HG02798 (cell line): Measurements from ENCODE around the gene RAP1GAP2.

Experiments used
- ATAC-seq: cut with Tn5 transposase; IDR thresholded peaks from one replicate; pipeline ENCODE4 v1.9.1; 2021; ENCODE audit warnings: mild to moderate bottlenecking; ENCODE audit not compliant: unreplicated experiment, poor library complexity

The RAP1GAP2 gene

DNA sequence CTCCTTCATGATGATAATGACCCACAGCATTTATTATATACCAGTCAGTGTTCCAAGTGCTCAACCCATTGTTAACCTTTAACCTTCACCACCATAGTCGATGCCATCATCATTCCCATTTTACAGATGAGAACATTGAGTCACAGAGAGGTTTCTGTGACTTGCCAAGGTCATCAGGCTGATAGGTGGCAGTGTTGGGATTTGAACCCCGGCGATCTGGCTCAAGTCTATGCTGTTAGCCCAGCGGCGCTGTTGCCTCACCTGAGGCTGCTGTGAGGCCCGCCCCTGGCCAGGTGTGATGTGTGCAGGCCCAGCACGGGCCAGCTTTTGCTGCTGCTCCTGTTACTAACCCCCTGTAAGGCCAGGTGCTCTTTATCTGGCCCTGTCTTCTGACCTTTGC lies 166.0 kb downstream of the RAP1GAP2 start:
- no peak for ATAC-seq

DNA sequence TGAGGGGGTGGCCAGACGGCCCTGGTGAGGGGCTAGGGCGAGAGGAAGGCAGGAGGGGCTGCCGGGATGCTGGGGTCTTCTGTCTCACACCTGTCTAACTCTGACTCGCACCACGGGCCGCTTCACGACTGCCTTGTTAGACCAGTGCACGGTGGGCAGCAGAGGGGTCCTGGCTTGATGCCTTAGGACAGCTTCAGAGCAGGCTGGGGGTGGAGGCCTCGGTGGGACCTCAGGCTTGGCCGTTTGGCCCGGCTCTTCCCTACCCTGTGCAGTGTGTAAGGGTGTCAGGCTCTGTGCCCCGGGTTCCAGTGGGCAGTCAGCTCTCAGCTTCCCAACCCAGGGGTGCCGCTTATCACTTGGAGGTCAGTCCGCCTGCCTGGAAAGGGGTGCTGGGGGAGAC lies 166.5 kb downstream of the RAP1GAP2 start:
- no peak for ATAC-seq

DNA sequence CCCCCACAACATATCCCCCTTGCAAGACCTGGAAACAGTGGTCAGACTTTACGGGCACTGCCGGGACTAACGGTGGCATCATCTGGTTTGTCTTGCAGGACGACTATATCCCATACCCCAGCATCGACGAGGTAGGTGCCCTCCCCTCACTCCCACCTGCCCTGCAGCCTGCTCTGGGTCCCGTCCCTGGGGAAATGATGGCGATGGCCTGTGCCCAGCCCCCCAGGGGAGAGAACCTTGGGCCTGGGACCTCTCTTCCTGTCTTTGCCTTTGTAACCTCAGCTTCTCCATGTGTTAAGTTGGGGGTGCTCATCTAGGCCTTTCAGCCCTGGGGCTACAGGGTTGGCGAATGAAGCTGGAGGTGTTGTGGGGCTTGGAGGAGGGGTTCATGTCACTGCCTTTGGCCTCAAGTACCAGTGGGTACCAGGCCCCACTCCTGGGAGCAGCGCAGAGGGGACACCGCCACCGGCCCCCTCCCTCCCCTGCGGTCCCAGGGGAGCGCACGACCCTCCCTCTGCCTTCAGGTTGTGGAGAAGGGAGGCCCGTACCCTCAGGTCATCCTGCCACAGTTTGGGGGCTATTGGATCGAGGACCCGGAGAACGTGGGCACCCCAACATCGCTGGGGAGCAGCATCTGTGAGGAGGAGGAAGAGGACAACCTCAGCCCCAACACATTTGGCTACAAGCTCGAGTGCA lies 167.2 kb downstream of the RAP1GAP2 start:
- ATAC-seq = no peak

DNA sequence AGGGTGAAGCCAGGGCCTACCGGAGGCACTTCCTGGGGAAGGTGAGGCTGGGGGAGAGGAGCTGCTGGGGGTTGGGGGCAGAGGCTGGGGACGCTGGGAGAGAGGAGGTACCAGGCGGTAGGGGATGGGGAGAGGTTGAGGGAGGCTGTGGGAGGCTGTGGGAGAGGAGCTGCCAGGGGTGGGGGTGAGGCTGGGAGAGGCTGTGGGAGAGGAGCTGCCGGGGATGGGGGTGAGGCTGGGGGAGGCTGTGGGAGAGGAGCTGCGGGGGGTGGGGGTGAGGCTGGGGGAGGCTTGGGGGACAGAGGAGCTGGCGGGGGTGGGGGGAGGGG lies 167.8 kb downstream of the RAP1GAP2 start:
- no peak for ATAC-seq

DNA sequence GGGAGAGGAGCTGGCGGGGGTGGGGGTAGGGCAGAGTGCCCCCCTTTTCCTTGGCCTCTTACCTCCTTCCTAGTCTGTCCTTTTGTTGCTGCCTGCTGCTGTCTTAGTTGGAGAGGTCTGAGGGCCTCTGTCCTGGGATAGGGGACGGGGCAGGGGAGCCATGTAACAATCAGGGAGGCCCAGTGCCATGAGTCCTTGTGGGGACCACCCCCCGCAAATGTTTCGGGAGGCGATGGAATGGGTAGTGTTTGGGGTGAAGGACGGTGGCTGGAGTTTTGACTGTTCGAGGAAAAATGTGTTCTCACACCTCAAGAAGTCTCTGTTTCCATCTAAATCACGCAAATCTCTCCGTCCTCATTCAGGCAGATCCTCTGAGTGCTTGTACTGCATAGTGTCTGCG lies 168.1 kb downstream of the RAP1GAP2 start:
- no peak for ATAC-seq

DNA sequence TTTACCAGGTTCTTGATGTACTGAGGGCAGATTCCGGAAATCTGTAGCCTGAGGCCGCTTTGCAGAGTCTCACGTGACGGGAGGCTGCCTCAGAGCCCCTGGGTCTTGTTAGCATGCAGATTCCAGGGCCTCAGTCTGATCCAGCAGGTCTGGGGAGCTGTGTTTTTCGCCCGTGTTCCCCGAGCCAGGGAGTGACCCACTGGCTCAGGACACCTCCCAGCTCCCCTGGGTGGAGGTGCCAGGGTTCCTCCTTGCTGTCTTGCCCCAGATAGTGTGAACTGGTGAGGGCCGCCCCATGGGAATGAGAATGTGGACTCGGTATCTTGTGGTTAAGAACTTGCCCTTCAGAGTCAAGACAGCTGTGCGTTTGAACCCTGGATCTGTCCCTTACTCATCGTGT lies 168.6 kb downstream of the RAP1GAP2 start:
- ATAC-seq = no peak

DNA sequence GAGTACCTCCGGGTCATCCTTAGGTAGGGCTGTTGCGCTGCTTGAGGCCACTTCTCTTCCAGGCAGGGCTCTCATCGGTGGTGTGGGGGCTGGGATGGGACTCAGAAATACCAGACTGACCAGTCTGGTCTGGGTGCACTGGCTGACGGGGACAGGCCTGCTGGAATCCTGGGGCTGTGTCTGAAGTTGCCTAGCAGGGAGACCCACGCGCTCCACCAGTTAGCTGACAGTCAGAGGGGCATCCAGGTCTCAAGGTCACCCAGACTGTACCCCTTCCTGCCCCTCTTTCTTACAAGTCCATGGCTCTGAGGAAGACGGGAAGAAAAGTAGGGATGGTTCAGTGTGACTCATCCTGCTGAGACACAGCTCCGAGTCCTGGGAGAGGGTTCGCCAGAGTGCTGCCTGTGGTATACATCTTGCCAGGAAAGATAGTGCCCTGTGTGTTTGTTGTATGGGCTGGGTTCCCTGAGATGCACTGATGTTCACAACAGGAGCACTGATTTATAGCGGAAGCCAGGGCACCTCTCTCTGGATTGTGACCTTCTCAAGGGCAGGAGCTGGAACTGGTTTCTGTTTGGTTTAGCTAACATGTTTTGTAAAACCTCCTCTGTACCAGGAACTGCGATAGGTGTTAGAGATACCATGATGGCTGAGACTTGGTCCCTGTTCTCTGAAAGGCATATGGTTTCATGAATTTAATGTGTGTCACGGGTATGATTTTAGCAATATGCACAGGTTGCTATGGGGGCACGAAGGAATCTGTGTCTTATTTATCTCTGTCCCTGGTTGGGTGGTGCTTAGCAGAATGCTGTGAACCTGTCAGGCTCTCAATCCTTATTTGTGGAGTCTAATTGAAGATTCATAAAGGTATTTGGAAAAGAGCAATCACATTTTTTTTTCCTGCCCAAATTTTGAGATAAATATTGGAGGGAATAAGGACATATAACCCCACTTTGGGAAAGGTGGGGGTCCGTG lies 169.7 kb downstream of the RAP1GAP2 start:
- ATAC-seq = no peak

DNA sequence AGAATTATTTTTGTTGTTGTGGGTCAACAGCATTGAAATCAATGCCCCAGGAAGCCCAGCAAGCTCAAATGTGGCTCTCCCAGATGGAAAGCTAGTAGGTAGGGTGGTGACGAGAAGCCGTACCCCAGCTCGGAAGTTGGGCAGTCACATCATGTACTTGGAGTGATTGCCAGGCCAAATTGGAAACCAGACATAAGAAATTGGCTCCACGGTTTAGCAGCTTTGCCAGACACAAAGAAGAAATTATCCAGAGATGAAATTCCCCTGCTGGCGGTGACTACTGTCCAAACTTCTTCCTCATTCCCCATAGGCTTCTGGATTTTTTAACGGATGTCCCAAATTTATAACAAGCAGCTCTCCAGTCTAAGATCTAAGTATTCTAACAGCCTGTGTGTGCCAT lies 171.3 kb downstream of the RAP1GAP2 start:
- no peak for ATAC-seq

DNA sequence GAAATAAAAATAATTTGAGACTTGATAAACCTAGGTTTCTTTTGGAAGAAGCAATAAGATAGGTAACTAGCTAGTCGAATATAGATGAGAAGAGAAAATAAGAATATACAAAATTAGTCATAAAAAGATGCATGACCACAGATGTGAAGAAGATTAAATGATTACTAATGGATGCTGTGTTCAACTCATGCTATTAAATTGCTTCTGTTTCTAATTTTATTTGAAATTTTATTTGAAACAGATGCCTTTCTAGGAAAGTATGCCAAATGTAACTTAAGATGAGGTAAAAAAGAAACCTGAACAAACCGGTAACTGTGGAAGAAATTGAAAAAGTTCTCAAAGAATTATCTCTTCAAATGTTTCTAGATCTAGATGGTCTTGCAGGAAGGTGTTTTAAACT lies 175.6 kb downstream of the RAP1GAP2 start:
- no peak for ATAC-seq

DNA sequence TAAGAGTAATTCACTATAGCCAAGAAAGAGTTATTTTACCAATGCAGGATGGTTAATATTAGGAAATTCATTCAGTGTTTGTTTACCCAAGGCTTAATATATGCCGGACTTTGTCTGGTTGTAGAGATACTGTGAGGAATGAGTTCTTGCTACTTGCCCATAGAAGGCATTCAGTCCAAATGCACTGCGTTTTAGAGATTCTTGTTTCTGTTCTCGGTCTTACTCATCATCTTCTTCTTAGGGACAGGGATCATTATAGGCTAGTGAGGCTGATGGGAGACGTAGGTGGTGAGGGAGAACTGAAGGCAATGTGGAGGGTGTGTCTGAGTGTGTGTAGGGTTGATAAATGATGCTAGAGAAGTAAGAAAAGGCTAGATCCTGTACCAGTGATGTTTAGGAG lies 176.5 kb downstream of the RAP1GAP2 start:
- no peak for ATAC-seq

DNA sequence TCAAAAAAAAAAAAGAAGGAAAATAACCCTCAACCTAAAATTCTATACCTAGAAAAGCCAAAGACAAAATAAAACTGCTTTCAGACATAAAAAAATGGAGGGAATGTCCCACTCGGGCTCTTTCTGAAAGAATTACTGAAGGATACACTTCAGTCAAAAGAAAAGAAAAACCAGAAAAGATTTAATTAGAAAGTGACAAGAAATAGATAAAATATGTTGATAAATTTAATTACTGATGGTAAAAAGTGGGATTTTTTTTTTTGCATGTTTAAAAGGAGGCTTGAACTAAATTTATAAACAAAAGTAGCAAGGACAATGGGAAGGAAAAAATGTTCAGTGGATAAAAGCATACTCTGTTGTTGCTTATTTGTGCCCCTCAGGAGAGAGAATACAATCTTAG lies 178.1 kb downstream of the RAP1GAP2 start:
- ATAC-seq = no peak

DNA sequence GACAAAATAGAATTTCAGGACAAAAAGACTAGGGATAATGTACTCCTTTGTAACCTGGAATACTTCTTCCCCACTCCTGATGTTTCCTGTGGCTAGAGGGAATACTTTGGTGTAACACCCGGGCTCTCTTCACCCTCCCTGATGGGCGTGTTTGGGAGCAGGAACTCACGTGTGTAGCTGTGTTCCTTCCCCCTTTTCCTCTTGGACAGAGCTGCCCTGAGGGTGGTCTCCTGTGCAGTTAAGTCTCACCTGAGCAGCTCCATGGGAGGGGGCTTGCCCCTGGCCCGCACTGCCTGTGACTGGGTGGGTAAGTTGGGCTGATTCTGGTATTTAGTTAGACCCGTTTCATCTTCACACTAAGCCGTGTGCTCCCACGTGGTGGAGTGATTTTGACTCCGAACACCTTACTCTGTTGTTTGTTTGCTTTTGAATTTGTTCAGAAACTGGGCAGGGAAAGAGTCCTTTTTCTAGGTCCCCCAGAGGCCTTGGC lies 179.3 kb downstream of the RAP1GAP2 start:
- no peak for ATAC-seq

DNA sequence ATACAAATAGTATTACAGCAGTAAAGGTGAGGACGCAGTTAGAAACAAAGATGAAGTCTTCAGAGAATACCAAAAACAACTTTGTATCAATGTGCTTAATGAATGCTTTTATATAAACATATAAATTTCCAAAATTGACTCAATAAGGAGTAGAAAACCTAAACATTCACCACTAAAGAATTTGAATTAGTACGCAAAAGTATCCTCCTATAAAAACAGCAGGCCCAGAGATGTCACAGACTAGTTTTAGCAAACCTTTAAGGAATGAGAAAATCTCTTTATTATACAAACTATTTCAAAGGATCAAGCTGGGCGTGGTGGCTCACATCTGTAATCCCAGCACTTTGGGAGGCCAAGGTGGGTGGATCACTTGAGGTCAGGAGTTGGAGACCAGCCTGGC lies 180.9 kb downstream of the RAP1GAP2 start:
- ATAC-seq = no peak

DNA sequence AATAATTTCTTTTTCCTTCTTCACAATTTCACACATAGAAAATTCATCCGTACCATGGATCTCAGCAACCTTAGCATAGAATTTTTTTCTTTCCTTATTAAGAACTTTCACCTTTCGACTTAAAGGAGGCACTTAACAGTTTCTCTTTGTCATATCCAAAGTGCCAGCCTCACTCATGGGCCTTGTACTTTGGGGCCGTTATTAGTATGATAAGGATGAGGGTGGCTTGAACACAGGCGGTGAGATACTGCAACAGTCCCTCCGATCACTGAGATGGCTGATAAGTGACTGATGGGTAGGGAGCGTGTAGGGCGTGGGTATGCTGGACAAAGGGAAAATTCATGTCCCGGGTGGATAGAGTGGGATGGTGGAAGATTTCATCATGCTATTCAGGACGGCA lies 181.9 kb downstream of the RAP1GAP2 start:
- no peak for ATAC-seq

DNA sequence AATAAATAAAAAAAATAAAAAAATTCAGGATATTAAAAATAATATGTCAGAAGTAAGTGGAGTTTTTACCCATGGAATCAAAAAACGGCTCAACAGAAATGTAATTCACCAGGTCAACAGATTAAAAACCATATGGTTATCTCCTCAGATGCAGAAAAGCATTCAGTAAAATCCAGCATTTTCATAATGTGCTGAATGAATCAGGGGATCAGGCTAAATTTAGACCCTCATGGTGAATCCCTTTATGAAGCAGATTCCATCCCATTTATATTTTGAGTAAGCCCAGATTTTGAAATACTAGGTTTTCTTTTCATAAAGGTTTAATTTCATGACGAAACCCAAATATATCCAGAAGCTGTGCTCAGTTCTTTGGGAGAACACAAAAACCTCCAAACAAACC lies 182.8 kb downstream of the RAP1GAP2 start:
- no peak for ATAC-seq

DNA sequence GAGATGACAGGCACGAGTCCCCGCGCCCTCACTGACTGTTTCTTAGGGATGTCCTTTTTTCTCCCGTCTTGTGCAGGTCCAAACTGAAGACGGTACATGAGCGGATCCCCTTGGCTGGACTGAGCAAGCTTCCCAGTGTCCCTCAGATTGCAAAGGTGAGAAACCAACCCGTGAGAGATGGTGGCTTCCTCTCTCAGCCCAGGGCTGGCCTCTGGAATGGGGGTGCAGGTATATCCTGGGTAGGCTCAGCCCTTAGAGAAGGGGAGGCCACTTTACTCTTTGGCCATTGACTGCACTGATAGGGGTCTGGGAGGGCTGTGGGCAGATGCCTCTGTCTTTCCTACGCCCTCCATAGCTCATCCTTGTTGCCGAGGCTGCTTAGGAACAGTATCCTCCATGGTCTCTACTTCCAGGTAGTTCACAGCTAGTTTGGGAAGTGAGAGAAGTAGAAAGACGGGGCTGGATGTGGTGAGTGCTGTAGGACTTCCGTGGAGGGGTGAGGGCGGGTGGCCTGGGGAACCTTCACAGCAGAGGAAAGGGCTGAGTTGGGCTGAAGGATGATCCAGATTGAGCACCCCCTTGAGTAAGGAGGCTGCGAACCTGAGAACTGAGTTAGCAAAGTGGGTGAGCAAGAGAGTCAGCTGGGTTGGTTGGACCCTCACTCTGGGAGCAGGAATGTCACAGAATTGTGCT lies 184.1 kb downstream of the RAP1GAP2 start:
- ATAC-seq = no peak

DNA sequence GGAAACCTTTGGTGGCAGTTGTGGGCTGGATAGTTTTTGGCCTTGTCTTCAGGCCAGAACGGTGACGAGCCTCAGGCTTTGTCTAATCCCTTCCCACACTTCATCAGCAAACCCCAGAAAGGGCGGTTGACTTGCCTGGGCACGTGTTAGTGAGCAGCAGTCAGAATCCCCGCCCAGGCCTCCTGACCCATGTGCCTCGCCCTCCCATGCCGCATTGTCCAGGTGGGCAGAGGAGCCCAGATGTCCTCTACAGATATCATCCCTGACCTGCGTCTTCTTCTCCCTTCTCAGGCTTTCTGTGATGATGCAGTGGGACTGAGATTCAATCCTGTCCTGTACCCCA lies 184.6 kb downstream of the RAP1GAP2 start:
- no peak for ATAC-seq

DNA sequence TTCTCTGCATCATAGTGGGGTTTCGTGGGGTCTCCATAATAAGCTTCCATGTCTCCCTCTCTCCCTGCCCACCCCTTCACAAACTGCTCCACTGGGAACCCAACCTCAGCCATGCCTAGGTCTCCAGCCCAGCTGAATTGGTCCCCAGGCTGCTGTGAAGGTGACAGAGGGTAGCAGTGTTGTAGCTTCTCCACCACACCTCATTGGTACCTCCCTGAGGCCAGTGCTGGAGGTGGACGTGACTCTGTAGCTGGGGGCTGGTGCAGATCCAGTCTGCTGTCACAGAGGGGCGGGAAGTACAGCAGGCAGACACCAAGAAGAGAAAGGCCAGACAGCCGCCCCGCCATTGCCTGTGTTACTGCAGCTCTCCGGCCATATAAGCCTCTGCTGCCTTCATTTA lies 185.1 kb downstream of the RAP1GAP2 start:
- ATAC-seq = no peak

DNA sequence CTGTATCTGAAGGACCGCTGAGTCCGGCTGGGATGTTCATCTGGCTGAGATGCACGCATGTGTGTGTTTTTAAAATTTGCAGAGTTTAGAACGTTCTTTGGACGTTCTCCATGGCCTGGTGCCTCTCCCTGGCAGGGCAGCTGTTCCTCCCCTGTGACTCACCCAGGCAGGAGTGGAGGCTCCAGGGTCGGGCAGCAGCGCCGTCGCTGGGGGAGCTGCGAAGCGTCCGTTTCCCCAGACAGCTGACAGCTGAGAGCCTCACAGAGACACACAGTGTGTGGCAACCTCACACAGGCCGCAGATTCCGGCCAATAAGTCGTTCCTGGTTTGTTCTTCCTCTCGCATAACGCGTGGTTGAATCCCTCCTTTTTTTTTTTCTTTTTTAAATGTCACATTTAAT lies 186.6 kb downstream of the RAP1GAP2 start:
- ATAC-seq = no peak

DNA sequence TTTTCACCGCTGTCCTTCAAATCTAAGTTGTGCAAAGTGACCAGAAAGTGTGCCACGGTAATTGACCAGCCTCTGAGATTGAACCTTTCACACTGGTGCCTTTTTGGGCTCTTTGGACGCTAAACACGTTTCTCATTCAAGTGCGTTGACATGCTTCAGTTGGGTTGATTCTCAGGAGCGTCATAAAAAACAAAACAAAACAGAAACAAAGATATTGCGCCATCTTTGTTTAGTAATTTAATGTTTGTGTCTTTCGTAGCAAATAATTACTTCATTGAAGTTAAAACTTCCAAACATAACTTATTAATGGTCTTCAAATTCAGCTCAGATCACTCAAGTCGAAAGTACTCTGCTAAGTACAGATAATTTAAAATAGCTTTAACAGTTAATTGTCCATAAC lies 187.0 kb downstream of the RAP1GAP2 start:
- no peak for ATAC-seq

DNA sequence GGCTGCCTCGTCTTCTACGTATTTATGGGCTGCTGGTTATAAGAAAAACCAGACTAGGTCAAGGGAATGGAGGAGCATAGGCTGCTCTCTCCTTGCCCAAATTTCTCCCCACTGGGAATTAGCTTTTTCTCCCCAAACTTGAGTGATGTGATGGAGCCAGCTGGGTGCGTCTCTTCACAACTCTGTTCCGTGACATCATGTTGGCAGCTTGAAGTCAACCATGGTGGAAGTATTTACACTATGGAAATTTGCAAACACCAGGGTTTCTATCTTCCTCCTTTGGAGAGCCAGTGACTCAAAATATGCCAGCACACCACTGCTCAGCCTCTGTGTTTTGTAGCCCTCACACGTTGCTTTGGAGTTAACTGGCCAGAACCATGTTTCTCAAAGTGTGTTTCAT lies 189.1 kb downstream of the RAP1GAP2 start:
- no peak for ATAC-seq
